ENCODE data around the gene RAB3A. TPM values are rescaled to one million over a fixed set of nuclear protein-coding genes. Genes with fewer than 3 reads are reported as not detected.
"Not testable (repeated sequence)": the region's sequence is repeated elsewhere in the genome, so short reads cannot be mapped to it uniquely, and the experiment has no call there.

The RAB3A gene
- total RNA-seq, 1 experiment from 2014 or later = 1.7 TPM

DNA sequence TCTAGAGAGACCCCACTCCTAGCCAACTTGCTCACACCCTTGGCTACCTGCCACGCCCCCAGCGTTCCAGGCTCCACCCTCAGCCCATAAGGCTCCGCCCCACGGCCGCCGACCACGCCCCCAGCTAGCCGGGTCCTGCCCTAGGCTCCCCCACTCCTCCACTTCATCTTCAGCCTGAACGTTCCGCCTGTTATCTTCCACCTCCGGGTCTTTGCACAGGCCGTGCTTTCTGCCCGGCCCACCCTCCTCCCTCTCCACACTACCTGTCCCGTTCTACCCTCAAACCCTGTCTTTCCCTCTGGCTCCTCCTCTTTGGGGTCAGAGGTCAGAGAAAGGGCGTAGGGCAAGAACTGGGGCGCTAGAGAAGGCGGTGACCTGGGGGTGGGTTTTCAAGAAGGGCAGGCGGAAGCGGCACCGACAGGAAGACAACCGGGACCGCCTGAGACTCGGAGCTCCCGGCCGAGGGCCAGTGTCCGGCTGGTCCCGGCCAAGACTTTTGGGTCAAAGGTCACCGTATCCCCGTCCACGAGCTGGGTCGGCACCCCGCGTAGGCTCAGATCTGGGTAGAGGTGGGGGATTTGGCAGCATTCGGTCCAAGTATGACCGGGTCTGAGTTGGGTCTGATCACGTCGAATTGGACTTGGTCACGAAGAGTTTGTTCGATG is 20.1 kb upstream of the RAB3A start:
- DNase-seq (ENCODE audit: low read depth) = peak; percentile 12

GRCh38 chr19:18221815-18222725 is 18.2 kb upstream of the RAB3A start:
- DNase-seq (ENCODE audit: low read depth) = no peak

DNA sequence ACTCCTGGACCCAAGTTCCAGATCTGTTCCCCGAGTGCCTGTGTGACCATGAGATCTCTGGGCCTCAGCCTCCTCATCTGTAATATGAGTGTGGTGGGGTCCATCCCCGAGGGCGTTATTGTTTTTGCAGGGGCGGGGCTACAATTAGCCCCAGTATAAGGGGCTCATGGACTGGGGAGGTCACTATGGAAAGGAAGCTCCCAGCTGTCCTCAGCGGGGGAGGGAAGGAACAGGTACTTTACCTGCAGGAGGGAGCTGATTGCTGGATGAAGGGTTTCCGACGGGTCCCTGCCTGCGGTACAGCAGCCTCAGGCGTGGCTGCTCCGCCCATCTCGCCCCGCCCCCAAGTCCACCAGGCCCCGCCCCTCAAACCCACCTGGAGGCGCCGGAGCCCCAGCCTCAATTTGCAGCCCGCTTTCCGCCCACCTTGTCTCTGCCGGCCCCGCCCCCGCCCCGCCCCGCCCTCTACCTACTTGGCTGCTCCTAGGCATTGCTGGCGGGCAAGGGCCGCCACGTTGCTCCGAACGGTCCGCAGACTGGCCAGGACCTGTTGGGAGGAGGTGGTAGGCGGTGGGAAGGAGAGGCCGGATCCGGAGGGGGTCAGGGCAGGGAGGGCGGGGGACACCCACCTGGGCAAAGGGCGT is 16.9 kb upstream of the RAB3A start:
- DNase-seq (ENCODE audit: low read depth) = no peak

DNA sequence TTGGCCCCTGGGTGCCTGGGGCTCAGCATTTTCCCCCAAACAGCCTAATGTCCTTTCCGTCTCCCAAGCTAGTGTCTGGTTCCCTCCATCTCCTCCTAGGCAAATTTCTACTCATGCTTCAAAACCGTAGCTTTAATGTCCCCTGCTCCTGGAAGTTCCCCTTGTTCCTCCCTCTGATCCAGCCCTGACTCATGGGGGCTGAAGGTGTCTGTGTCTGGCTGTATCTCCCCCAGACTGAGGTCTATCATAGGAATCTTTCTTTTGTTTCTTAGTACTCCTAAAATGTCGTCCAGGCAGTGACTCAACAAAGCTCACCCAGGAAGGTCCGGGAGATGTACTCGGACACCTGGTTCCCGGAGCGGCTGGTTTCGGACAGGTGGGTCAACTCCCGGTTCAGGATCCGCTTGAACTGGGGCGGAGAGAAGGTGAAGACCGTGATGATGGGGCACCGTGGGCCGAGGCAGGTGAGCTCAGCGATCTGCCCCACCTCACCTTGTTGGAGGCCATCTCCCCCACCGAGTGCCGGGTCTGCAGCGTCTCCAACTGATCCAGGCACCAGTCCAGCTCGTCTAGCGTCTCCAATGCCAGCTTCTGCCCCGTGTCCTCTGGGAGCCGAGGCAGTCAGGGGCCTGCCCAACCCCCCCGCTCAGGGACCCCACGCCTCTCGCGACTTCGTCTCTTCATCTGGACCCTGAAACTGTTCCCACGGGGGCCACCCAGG is 16.2 kb upstream of the RAB3A start:
- no peak for DNase-seq (ENCODE audit: low read depth)

GRCh38 chr19:18218600-18218999 is 14.8 kb upstream of the RAB3A start:
- DNase-seq (ENCODE audit: low read depth) = no peak

- no peak for DNase-seq (ENCODE audit: low read depth)
Measured at GRCh38 chr19:18218159-18218558, 14.3 kb upstream of the RAB3A start.

- no peak for DNase-seq (ENCODE audit: low read depth)
Measured at GRCh38 chr19:18216789-18217188, 12.9 kb upstream of the RAB3A start.

DNA sequence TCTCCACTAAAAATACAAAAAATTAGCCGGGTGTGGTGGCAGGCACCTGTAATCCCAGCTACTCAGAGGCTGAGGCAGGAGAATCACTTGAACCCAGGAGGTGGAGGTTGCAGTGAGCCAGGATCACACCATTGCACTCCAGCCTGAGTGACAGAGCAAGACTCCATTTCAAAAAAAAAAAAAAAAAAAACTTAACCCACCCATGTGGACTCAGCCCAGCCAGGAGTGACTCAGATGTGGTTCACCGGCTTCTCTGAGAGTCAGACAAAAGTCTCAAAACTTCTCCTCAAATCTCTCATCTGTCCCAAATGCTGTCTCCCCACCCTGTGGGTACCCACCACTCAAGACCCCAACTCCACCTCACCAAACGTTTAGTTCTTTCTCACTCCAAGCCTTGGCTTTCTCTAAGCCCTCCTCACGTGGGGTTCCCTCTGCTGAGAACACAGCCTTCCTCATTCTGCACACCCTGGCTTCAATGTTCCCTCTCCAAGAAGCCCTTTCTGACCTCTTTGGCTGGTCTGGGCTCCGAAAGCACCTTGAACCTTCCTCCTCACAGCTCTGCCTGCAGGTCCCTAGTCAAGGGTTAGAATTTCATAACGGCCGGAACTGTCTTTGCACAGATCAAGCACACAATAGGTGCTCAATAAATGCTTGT is 11.1 kb upstream of the RAB3A start:
- peak; percentile 55 for DNase-seq (ENCODE audit: low read depth)

- DNase-seq (ENCODE audit: low read depth) = no peak
Measured at GRCh38 chr19:18211683-18212082, 7.8 kb upstream of the RAB3A start.

GRCh38 chr19:18209912-18210311 is 6.1 kb upstream of the RAB3A start:
- not testable (repeated sequence) for DNase-seq (ENCODE audit: low read depth)

GRCh38 chr19:18208098-18208951 is 4.5 kb upstream of the RAB3A start:
- peak; percentile 86 for DNase-seq (ENCODE audit: low read depth)

DNA sequence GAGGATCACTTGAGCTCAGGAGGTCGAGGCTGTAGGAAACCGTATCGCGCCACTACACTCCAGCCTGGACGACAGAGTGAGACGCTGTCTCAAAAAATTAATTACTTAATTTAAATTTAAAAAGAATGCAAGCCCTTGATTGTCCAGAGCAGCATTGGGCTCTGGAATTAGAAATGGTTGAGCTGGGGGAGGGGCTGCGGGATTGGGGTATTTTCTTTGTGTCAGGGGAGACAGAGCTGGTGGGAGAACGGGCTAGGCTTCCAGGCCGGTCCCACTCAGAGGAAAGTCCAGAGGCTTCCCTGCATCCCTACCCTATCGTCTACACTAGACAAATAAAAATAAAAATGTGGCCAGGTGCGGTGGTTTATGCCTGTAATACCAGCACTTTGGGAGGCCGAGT is 2.2 kb upstream of the RAB3A start:
- DNase-seq (ENCODE audit: low read depth) = no peak

GRCh38 chr19:18205200-18205892 is 1.5 kb upstream of the RAB3A start:
- DNase-seq (ENCODE audit: low read depth) = peak; percentile 70

GRCh38 chr19:18204394-18205199 is 755 bp upstream of the RAB3A start:
- DNase-seq (ENCODE audit: low read depth) = no peak

DNA sequence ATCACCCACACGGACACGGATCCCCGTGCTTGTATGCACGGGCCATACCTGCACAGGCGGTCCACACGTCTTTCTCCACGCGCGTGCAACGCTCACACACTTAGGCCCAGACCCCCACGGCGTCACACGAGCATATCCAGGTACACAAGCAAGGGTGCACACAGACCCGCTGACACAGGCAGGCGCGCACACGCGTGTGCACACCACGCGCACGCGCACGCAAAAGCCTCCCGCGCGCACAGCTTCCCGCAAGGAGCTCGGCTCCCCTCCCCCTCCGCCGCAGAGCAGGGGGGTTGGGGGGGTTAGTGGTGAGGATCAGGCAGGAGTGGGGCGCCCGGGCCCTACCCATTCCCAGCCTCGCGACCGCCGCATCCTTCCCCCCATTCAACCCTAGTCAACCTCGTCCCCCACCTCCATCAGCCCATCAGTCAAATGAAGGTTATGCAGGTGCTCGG is 407 bp downstream of the RAB3A start:
- no peak for DNase-seq (ENCODE audit: low read depth)

GRCh38 chr19:18202778-18203407 is 949 bp downstream of the RAB3A start:
- DNase-seq (ENCODE audit: low read depth) = peak; percentile 23

DNA sequence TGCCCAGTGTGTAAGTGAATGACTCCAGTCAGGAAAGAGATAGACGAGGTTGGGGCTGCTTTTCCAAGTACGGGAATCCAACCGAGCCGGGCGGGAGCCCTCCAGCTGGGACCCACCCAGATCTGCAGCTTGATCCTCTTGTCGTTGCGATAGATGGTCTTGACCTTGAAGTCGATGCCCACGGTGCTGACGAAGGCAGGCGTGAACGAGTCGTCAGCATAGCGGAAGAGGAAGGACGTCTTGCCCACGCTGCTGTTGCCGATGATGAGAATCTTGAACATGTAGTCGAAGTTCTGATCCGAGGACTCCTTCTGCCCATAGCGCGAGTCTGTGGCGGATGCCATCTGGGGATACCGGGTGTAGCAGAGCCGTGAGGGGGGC is 1.5 kb downstream of the RAB3A start:
- DNase-seq (ENCODE audit: low read depth) = no peak

- no peak for DNase-seq (ENCODE audit: low read depth)
Measured at GRCh38 chr19:18198374-18198773, 5.5 kb downstream of the RAB3A start.
